PC-3 (cell line): Measurements from ENCODE around the gene VPS50.

Experiments
- EZH2 ChIP-seq: fragments of 300-600 bp; sonication (generic); IDR thresholded peaks from one replicate; pipeline ENCODE4 v1.6.1; 2017; ENCODE audit warnings: antibody characterized with exemption, mild to moderate bottlenecking, low read length; ENCODE audit not compliant: unreplicated experiment
- EZH2phosphoT487 ChIP-seq: fragments of 300-600 bp; sonication (generic); IDR thresholded peaks from 2 replicates; pipeline ENCODE4 v1.6.1; 2018; ENCODE audit warnings: mild to moderate bottlenecking, antibody characterized with exemption, low read length, borderline replicate concordance
- TF ChIP-seq, protein P1 (sequence below): fragments of 300-600 bp; sonication (generic); conservative IDR thresholded peaks from 2 replicates; pipeline ENCODE4 v1.5.1; 2017; ENCODE audit warnings: antibody characterized with exemption, low read depth, mild to moderate bottlenecking, low read length

GRCh38 chr7:93407239-93407638, 175.1 kb downstream of the VPS50 start:
- TF ChIP-seq, protein P1, sequence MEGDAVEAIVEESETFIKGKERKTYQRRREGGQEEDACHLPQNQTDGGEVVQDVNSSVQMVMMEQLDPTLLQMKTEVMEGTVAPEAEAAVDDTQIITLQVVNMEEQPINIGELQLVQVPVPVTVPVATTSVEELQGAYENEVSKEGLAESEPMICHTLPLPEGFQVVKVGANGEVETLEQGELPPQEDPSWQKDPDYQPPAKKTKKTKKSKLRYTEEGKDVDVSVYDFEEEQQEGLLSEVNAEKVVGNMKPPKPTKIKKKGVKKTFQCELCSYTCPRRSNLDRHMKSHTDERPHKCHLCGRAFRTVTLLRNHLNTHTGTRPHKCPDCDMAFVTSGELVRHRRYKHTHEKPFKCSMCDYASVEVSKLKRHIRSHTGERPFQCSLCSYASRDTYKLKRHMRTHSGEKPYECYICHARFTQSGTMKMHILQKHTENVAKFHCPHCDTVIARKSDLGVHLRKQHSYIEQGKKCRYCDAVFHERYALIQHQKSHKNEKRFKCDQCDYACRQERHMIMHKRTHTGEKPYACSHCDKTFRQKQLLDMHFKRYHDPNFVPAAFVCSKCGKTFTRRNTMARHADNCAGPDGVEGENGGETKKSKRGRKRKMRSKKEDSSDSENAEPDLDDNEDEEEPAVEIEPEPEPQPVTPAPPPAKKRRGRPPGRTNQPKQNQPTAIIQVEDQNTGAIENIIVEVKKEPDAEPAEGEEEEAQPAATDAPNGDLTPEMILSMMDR = no peak
- no peak for TF ChIP-seq EZH2phosphoT487
- no peak for TF ChIP-seq EZH2
